HL-60 (cell line): Measurements from ENCODE around the gene FBXW4.

Source experiments
- DNase-seq, 2 experiments: peaks; one replicate each; pipeline ENCODE4 v3.0.0-alpha.2; 2010 to 2020; ENCODE audit warnings: low read depth in 1 of 2, low spot score in 1 of 2
- H3K27ac ChIP-seq: fragments of 250-450 bp; sonication (Bioruptor Pico); replicated peaks from 2 replicates; pipeline ENCODE4 v1.5.1; 2020; ENCODE audit warnings: mild to moderate bottlenecking, moderate library complexity
- H3K27me3 ChIP-seq: fragments of 250-450 bp; sonication (Bioruptor Pico); 2 replicates; pipeline ENCODE4 v1.5.1; 2021; ENCODE audit warnings: mild to moderate bottlenecking, moderate library complexity; ENCODE audit not compliant: insufficient read depth, poor library complexity, severe bottlenecking
- H3K4me3 ChIP-seq: replicated peaks from 2 replicates; pipeline ENCODE4 v1.5.1; 2011; ENCODE audit warnings: mild to moderate bottlenecking, control low read depth, low read length; ENCODE audit not compliant: insufficient read depth
- GABPA ChIP-seq: IDR thresholded peaks from 2 replicates; pipeline ENCODE4 v1.6.1; 2012; ENCODE audit warnings: low read depth
- POLR2AphosphoS5 ChIP-seq: IDR thresholded peaks from 2 replicates; pipeline ENCODE4 v1.6.1; 2012; ENCODE audit warnings: low read depth
- REST ChIP-seq: IDR thresholded peaks from 2 replicates; pipeline ENCODE4 v1.6.1; 2012; ENCODE audit warnings: low read depth; ENCODE audit not compliant: insufficient replicate concordance
- SPI1 ChIP-seq: IDR thresholded peaks from 2 replicates; pipeline ENCODE4 v1.6.1; 2012; ENCODE audit warnings: low read depth, mild to moderate bottlenecking, borderline replicate concordance
- TF ChIP-seq, protein P1 (sequence below): IDR thresholded peaks from one replicate; pipeline ENCODE4 v1.5.1; 2011; ENCODE audit warnings: low read length, control low read depth, inconsistent platforms; ENCODE audit not compliant: insufficient read depth

The FBXW4 gene

GRCh38 chr10:101612086-101612485 lies 82.9 kb downstream of the FBXW4 start:
- Histone ChIP-seq H3K27me3 (no peaks in the 10 kb centered on the region), H3K27ac (no peak overlapping the region), H3K4me3 (no peak overlapping the region)
- TF ChIP-seq, protein P1, sequence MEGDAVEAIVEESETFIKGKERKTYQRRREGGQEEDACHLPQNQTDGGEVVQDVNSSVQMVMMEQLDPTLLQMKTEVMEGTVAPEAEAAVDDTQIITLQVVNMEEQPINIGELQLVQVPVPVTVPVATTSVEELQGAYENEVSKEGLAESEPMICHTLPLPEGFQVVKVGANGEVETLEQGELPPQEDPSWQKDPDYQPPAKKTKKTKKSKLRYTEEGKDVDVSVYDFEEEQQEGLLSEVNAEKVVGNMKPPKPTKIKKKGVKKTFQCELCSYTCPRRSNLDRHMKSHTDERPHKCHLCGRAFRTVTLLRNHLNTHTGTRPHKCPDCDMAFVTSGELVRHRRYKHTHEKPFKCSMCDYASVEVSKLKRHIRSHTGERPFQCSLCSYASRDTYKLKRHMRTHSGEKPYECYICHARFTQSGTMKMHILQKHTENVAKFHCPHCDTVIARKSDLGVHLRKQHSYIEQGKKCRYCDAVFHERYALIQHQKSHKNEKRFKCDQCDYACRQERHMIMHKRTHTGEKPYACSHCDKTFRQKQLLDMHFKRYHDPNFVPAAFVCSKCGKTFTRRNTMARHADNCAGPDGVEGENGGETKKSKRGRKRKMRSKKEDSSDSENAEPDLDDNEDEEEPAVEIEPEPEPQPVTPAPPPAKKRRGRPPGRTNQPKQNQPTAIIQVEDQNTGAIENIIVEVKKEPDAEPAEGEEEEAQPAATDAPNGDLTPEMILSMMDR: no peak
- TF ChIP-seq SPI1: no peak
- DNase-seq: no peak

DNA sequence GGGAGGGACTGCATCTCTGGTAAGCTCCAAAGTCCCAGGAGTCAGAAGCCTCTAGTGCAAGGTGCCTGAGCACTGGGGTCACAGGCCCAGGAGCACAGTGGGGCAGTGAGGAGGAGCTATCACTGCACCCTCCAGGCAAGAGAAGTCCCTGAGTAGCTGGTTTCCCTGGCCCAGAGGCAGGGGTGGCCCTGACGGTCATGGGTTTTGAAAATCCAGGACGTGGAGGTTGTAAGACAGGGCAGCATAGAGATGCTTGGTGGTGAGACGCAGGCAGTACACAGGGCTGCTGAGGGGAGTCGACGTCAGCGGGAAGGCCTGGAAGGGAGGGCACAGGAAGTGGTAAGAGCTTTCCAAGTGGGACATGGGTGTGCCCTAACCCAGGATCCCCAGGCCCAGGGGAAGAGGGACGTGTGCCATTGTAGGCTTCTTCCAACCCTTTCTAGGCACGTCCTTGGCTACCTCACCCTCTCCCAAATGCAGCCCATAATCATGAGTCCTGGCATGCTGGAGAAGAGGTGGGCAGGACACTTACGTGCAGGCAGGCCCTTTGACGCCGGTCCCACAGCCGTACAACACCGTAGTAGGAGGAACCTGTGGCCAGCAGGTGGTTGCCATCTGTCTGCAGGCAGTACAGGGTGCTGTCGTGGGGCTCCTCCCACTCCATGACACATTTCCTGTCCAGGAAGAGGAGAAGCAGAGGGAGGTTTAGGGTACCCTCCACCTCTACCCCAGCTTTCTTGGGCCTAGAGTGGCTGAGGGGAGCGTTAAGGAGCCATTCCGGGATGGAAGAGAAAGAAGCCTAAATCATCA lies 83.7 kb downstream of the FBXW4 start:
- TF ChIP-seq REST (no peak), GABPA (no peak), SPI1 (no peak), POLR2AphosphoS5 (no peak)
- TF ChIP-seq, protein P1: no peak
- DNase-seq: peak in 1 of 2 experiments; percentile 13
- no peak overlapping the region for H3K4me3 ChIP-seq
- H3K27me3 ChIP-seq: no peaks in the 10 kb centered on the region
- no peak overlapping the region for H3K27ac ChIP-seq

GRCh38 chr10:101609481-101609880 lies 85.5 kb downstream of the FBXW4 start:
- Histone ChIP-seq H3K4me3 (no peak overlapping the region), H3K27ac (no peak overlapping the region), H3K27me3 (no peaks in the 10 kb centered on the region)
- DNase-seq: no peak
- TF ChIP-seq REST (no peak), POLR2AphosphoS5 (no peak), SPI1 (no peak), GABPA (no peak)
- TF ChIP-seq, protein P1: no peak

DNA sequence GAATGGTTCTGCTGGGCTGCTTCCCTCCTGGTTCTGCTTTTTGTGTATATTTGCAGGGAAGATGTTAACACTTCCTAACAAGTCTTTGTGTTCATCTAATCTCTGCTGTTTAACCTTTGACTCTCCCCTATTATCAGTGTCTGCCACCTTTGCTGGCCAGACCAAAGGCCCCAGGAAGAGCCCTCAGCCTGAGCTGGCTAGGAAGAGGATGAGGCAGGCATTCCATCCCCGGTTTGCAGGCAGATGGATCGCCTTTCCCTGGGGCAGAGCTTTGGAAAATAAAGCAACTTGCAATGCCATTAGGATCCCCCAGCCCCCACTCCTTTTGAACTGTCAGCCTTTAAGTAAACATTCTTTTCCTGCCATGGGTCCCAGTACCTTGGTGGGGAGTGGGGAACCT lies 87.8 kb downstream of the FBXW4 start:
- no peak for TF ChIP-seq GABPA
- TF ChIP-seq, protein P1: no peak
- TF ChIP-seq SPI1: no peak
- no peak for TF ChIP-seq POLR2AphosphoS5
- H3K4me3 ChIP-seq: no peak overlapping the region
- no peaks in the 10 kb centered on the region for H3K27me3 ChIP-seq
- no peak for DNase-seq
- H3K27ac ChIP-seq: no peak overlapping the region
